MM.1S (cell line): ENCODE results near the gene MFAP1.
"Not testable (repeated sequence)": the region's sequence is repeated elsewhere in the genome, so short reads cannot be mapped to it uniquely, and the experiment has no call there.

Experiments used
- DNase-seq: peaks from one replicate; pipeline ENCODE4 v3.0.0-alpha.2; 2015
- H2AFZ ChIP-seq: fragments of 300-600 bp; sonication (generic); 2 replicates; pipeline ENCODE4 v1.6.0; 2016; ENCODE audit warnings: antibody characterized with exemption, low read length
- H3F3A ChIP-seq: fragments of 300-600 bp; sonication (generic); 2 replicates; pipeline ENCODE4 v1.6.1; 2016; ENCODE audit warnings: mild to moderate bottlenecking, antibody characterized with exemption, low read length, moderate library complexity, mixed read lengths; ENCODE audit not compliant: insufficient read depth
- H3K27ac ChIP-seq: fragments of 300-600 bp; sonication (generic); 2 replicates; pipeline ENCODE4 v1.5.1; 2016; ENCODE audit warnings: mild to moderate bottlenecking, low read length
- H3K27me3 ChIP-seq: fragments of 300-600 bp; sonication (generic); replicated peaks from 2 replicates; pipeline ENCODE4 v1.6.0; 2016; ENCODE audit warnings: low read length; ENCODE audit not compliant: insufficient read depth
- H3K36me3 ChIP-seq: fragments of 300-600 bp; sonication (generic); replicated peaks from 2 replicates; pipeline ENCODE4 v1.6.1; 2016; ENCODE audit warnings: mild to moderate bottlenecking, low read length, mixed read lengths; ENCODE audit not compliant: insufficient read depth
- H3K4me1 ChIP-seq: fragments of 300-600 bp; sonication (generic); 2 replicates; pipeline ENCODE4 v1.6.1; 2016; ENCODE audit warnings: low read length, mixed read lengths
- H3K4me2 ChIP-seq: fragments of 300-600 bp; sonication (generic); 2 replicates; pipeline ENCODE4 v1.6.0; 2016; ENCODE audit warnings: low read depth, low read length
- H3K4me3 ChIP-seq: fragments of 300-600 bp; sonication (generic); 2 replicates; pipeline ENCODE4 v1.5.1; 2016; ENCODE audit warnings: low read length, mixed read lengths
- H3K79me2 ChIP-seq: fragments of 300-600 bp; sonication (generic); 2 replicates; pipeline ENCODE4 v1.6.1; 2016; ENCODE audit warnings: mixed run types, low read length, mixed read lengths
- H3K9ac ChIP-seq: fragments of 300-600 bp; sonication (generic); 2 replicates; pipeline ENCODE4 v1.6.1; 2016; ENCODE audit warnings: low read length, mixed read lengths
- H3K9me2 ChIP-seq: fragments of 300-600 bp; sonication (generic); replicated peaks from 2 replicates; pipeline ENCODE4 v1.6.1; 2016; ENCODE audit warnings: mild to moderate bottlenecking, low read length, mixed read lengths; ENCODE audit not compliant: insufficient read depth
- H3K9me3 ChIP-seq: fragments of 300-600 bp; sonication (generic); replicated peaks from 2 replicates; pipeline ENCODE4 v1.6.1; 2016; ENCODE audit warnings: mild to moderate bottlenecking, low read length, mixed read lengths; ENCODE audit not compliant: insufficient read depth
- H4K20me1 ChIP-seq: fragments of 300-600 bp; sonication (generic); 2 replicates; pipeline ENCODE4 v1.6.1; 2016; ENCODE audit warnings: mild to moderate bottlenecking, low read length, moderate library complexity, mixed read lengths; ENCODE audit not compliant: insufficient read depth
- CTCF ChIP-seq: fragments of 300-600 bp; sonication (generic); IDR thresholded peaks from 2 replicates; pipeline ENCODE4 v1.5.1; 2016; ENCODE audit warnings: antibody characterized with exemption, low read length, mixed read lengths
- EZH2 ChIP-seq: fragments of 300-600 bp; sonication (generic); optimal IDR thresholded peaks from 2 replicates; pipeline ENCODE3; 2017; ENCODE audit warnings: low read depth, mild to moderate bottlenecking, antibody characterized with exemption, low read length, mixed read lengths
- EZH2phosphoT487 ChIP-seq: fragments of 300-600 bp; sonication (generic); IDR thresholded peaks from 2 replicates; pipeline ENCODE4 v1.6.1; 2018; ENCODE audit warnings: antibody characterized with exemption, low read length

Gene MFAP1

GRCh38 chr15:43871835-43872234 lies 47.3 kb upstream of the MFAP1 start:
- Histone ChIP-seq H3K27me3 (no peaks in the 10 kb centered on the region), H3K4me1 (no peaks in the 10 kb centered on the region), H3K9me3 (no peaks in the 10 kb centered on the region), H3F3A (no peaks in the 10 kb centered on the region), H3K36me3 (peaks cover 9% of the 10 kb centered on the region; the same call in 1 of the 2 replicates), H2AFZ (no peak overlapping the region), H3K9me2 (no peaks in the 10 kb centered on the region), H3K4me2 (no peak overlapping the region), H4K20me1 (peaks cover 3% of the 10 kb centered on the region; the same call in 1 of the 2 replicates), H3K79me2 (no peaks in the 10 kb centered on the region), H3K4me3 (no peak overlapping the region), H3K9ac (no peak overlapping the region), H3K27ac (no peak overlapping the region)
- DNase-seq = no peak
- TF ChIP-seq CTCF (no peak), EZH2 (no peak), EZH2phosphoT487 (no peak)

GRCh38 chr15:43868406-43868805 lies 43.9 kb upstream of the MFAP1 start:
- no peak overlapping the region for H2AFZ ChIP-seq
- H3K27me3 ChIP-seq = no peaks in the 10 kb centered on the region
- H3F3A ChIP-seq = no peaks in the 10 kb centered on the region
- H3K9ac ChIP-seq = no peak overlapping the region
- no peak overlapping the region for H3K4me3 ChIP-seq
- no peaks in the 10 kb centered on the region for H3K4me1 ChIP-seq
- H3K9me2 ChIP-seq = no peaks in the 10 kb centered on the region
- TF ChIP-seq EZH2 = no peak
- no peak for TF ChIP-seq CTCF
- no peak for TF ChIP-seq EZH2phosphoT487
- no peak overlapping the region for H3K4me2 ChIP-seq
- no peak overlapping the region for H3K27ac ChIP-seq
- H3K79me2 ChIP-seq = peaks cover 6% of the 10 kb centered on the region; the same call in 1 of the 2 replicates
- DNase-seq = no peak
- H3K36me3 ChIP-seq = peaks cover 14% of the 10 kb centered on the region; the same call in 1 of the 2 replicates
- H3K9me3 ChIP-seq = no peaks in the 10 kb centered on the region
- H4K20me1 ChIP-seq = peaks cover 3% of the 10 kb centered on the region; the same call in 1 of the 2 replicates

GRCh38 chr15:43867096-43867495 lies 42.6 kb upstream of the MFAP1 start:
- no peak overlapping the region for H3K9ac ChIP-seq
- no peaks in the 10 kb centered on the region for H3K9me2 ChIP-seq
- H3K36me3 ChIP-seq = peaks cover 10% of the 10 kb centered on the region; the same call in 1 of the 2 replicates
- TF ChIP-seq EZH2 (no peak), CTCF (no peak), EZH2phosphoT487 (no peak)
- H4K20me1 ChIP-seq = peaks cover 3% of the 10 kb centered on the region; the same call in 1 of the 2 replicates
- no peaks in the 10 kb centered on the region for H3K4me1 ChIP-seq
- no peak for DNase-seq
- no peak overlapping the region for H3K4me2 ChIP-seq
- H3K27ac ChIP-seq = no peak overlapping the region
- H2AFZ ChIP-seq = no peak overlapping the region
- H3K27me3 ChIP-seq = no peaks in the 10 kb centered on the region
- no peaks in the 10 kb centered on the region for H3F3A ChIP-seq
- H3K79me2 ChIP-seq = peaks cover 6% of the 10 kb centered on the region; the same call in 1 of the 2 replicates
- no peaks in the 10 kb centered on the region for H3K9me3 ChIP-seq
- no peak overlapping the region for H3K4me3 ChIP-seq

DNA sequence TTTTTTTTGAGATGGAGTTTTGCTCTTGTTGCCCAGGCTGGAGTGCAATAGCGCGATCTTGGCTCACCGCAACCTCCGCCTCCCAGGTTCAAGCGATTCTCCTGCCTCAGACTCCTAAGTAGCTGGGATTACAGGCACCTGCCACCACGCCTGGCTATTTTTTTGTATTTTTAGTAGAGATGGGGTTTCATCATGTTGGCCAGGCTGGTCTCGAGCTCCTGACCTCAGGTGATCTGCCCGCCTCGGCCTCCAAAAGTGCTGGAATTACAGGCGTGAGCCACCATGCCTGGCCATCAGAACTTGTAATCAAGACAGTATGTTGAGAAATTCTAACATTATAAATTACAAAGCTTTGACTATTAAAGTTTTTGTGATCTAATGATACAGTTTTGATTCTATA lies 42.1 kb upstream of the MFAP1 start:
- not testable (repeated sequence) for H3K79me2 ChIP-seq, H3K4me1 ChIP-seq, H3F3A ChIP-seq, H4K20me1 ChIP-seq, H2AFZ ChIP-seq, H3K9ac ChIP-seq, H3K27me3 ChIP-seq, H3K9me3 ChIP-seq, H3K9me2 ChIP-seq, H3K4me3 ChIP-seq, H3K27ac ChIP-seq, DNase-seq, H3K4me2 ChIP-seq
- peaks cover 10% of the 10 kb centered on the region; the same call in 1 of the 2 replicates for H3K36me3 ChIP-seq
